H1 (cell line): ENCODE measurements around the gene CTNNA3. TPM values are rescaled to one million over a fixed set of nuclear protein-coding genes. Genes with fewer than 3 reads are reported as not detected.

ENCODE experiments used
- CTCF ChIA-PET: fragments of 300-600 bp; sonication (Branson Sonifier 250); formaldehyde crosslinking; loops from one replicate; lab custom pipeline; 2021; ENCODE audit not compliant: partially characterized antibody; lab: Charles Lee
- POLR2A ChIA-PET: fragments of 300-600 bp; sonication (Branson Sonifier 250); formaldehyde crosslinking; loops from one replicate; lab custom pipeline; 2021; ENCODE audit warnings: inconsistent platforms; ENCODE audit not compliant: partially characterized antibody; lab: Charles Lee
- DNase-seq, 2 experiments: peaks; one replicate each; pipeline versions ENCODE4 v3.0.0 to v3.0.0-alpha.2; 2010 to 2022; ENCODE audit warnings: low spot score in 2 of 2, low read depth in 1 of 2, mixed read lengths in 1 of 2
- FAIRE-seq: peaks from 2 replicates; lab custom pipeline; 2011; peaks lifted over from hg19 to GRCh38; lab: Jason Lieb, UNC
- H2AFZ ChIP-seq: 2 replicates; pipeline ENCODE4 v1.8.1; 2012; ENCODE audit warnings: low read length, inconsistent platforms
- H2AK5ac ChIP-seq: 2 replicates; pipeline ENCODE4 v1.6.1; 2013; ENCODE audit warnings: low read depth, low read length
- H2BK120ac ChIP-seq: replicated peaks from 2 replicates; pipeline ENCODE3; 2013; ENCODE audit warnings: low read depth, low read length, inconsistent platforms
- H2BK12ac ChIP-seq: 2 replicates; pipeline ENCODE4 v1.6.1; 2013; ENCODE audit warnings: low read depth, low read length
- H2BK15ac ChIP-seq: 2 replicates; pipeline ENCODE4 v1.6.1; 2013; ENCODE audit warnings: low read length
- H2BK20ac ChIP-seq: 2 replicates; pipeline ENCODE4 v1.6.1; 2013; ENCODE audit warnings: low read length
- H2BK5ac ChIP-seq: 2 replicates; pipeline ENCODE4 v1.6.1; 2013; ENCODE audit warnings: low read depth, low read length
- H3K14ac ChIP-seq: 2 replicates; pipeline ENCODE4 v1.6.1; 2013; ENCODE audit warnings: inconsistent platforms; ENCODE audit not compliant: insufficient read length
- H3K18ac ChIP-seq: 2 replicates; pipeline ENCODE4 v1.6.1; 2013; ENCODE audit warnings: low read length; ENCODE audit errors: extremely low read depth
- H3K23ac ChIP-seq: 2 replicates; pipeline ENCODE4 v1.6.1; 2013; ENCODE audit warnings: inconsistent platforms; ENCODE audit not compliant: insufficient read length
- H3K23me2 ChIP-seq: 2 replicates; pipeline ENCODE4 v1.6.1; 2013; ENCODE audit warnings: low read depth, low read length
- H3K27ac ChIP-seq: 2 replicates; pipeline ENCODE4 v1.6.1; 2011; ENCODE audit warnings: low read depth, low read length, inconsistent platforms
- H3K27me3 ChIP-seq, 4 experiments: replicated peaks in 1 of 4; 1 replicate in 1 of 4; 2 replicates in 3 of 4; pipeline versions ENCODE4 v1.6.1 to v1.8.1; 2011 to 2013; ENCODE audit warnings: low read length in 3 of 4, mild to moderate bottlenecking in 3 of 4, inconsistent platforms in 2 of 4, mixed read lengths in 2 of 4, moderate library complexity in 1 of 4; ENCODE audit not compliant: control insufficient read depth in 3 of 4, insufficient read depth in 3 of 4; ENCODE audit errors: extremely low read depth in 1 of 4
- H3K36me3 ChIP-seq, 4 experiments: 2 replicates each; pipeline versions ENCODE4 v1.6.1 to v1.8.1; 2011 to 2013; ENCODE audit warnings: mild to moderate bottlenecking in 4 of 4, low read length in 3 of 4, moderate library complexity in 2 of 4, control low read depth in 1 of 4, inconsistent platforms in 1 of 4; ENCODE audit not compliant: insufficient read depth in 4 of 4, control insufficient read depth in 2 of 4
- H3K4ac ChIP-seq: replicated peaks from 2 replicates; pipeline ENCODE3; 2013; ENCODE audit warnings: low read length, low read depth, mixed read lengths, inconsistent platforms; ENCODE audit not compliant: insufficient read length
- H3K4me1 ChIP-seq, 4 experiments: replicated peaks in 1 of 4; 1 replicate in 1 of 4; 2 replicates in 3 of 4; pipeline versions ENCODE4 v1.6.1 to v1.8.1; 2011 to 2013; ENCODE audit warnings: low read length in 3 of 4, inconsistent platforms in 2 of 4, mixed read lengths in 1 of 4; ENCODE audit not compliant: insufficient read depth in 4 of 4, control insufficient read depth in 3 of 4
- H3K4me2 ChIP-seq, 2 experiments: 2 replicates each; pipeline versions ENCODE4 v1.6.1 to v1.8.1; 2011 to 2013; ENCODE audit warnings: low read depth in 2 of 2, low read length in 2 of 2, control low read depth in 1 of 2, inconsistent platforms in 1 of 2, mild to moderate bottlenecking in 1 of 2; ENCODE audit not compliant: insufficient read depth in 1 of 2
- H3K4me3 ChIP-seq, 4 experiments: fragments of 200-600, 300-600 bp in 1 of 4; sonication (generic), shearing (Covaris generic), sonication (Bioruptor Twin) in 1 of 4; 2 replicates each; pipeline versions ENCODE4 v1.5.1 to v1.8.1; 2011 to 2016; ENCODE audit warnings: low read length in 4 of 4, low read depth in 3 of 4, control low read depth in 2 of 4, inconsistent platforms in 2 of 4, mild to moderate bottlenecking in 2 of 4, mixed read lengths in 1 of 4, moderate library complexity in 1 of 4; ENCODE audit not compliant: insufficient read depth in 2 of 4; ENCODE audit errors: extremely low read depth in 1 of 4
- H3K56ac ChIP-seq: replicated peaks from 2 replicates; pipeline ENCODE3; 2013; ENCODE audit warnings: low read depth, mild to moderate bottlenecking, mixed read lengths, low read length, inconsistent platforms; ENCODE audit not compliant: insufficient read length
- H3K79me1 ChIP-seq: 2 replicates; pipeline ENCODE4 v1.6.1; 2013; ENCODE audit warnings: low read depth, low read length, control low read depth
- H3K79me2 ChIP-seq, 2 experiments: 2 replicates each; pipeline versions ENCODE4 v1.6.1 to v1.8.1; 2012 to 2013; ENCODE audit warnings: low read length in 2 of 2, mild to moderate bottlenecking in 2 of 2, inconsistent platforms in 1 of 2; ENCODE audit not compliant: insufficient read depth in 2 of 2, control insufficient read depth in 1 of 2
- H3K9ac ChIP-seq, 4 experiments: replicated peaks in 1 of 4; 1 replicate in 1 of 4; 2 replicates in 3 of 4; pipeline versions ENCODE4 v1.6.1 to v1.8.1; 2011 to 2013; ENCODE audit warnings: low read depth in 3 of 4, low read length in 3 of 4, control low read depth in 2 of 4, mild to moderate bottlenecking in 2 of 4, moderate library complexity in 2 of 4, inconsistent platforms in 1 of 4; ENCODE audit errors: extremely low read depth in 1 of 4
- H3K9me3 ChIP-seq, 2 experiments: 2 replicates each; pipeline versions ENCODE4 v1.6.1 to v1.8.1; 2012 to 2013; ENCODE audit warnings: mild to moderate bottlenecking in 2 of 2, moderate library complexity in 2 of 2, control low read depth in 1 of 2, inconsistent platforms in 1 of 2, low read depth in 1 of 2, low read length in 1 of 2, mixed read lengths in 1 of 2; ENCODE audit not compliant: insufficient read depth in 2 of 2
- H4K20me1 ChIP-seq, 2 experiments: replicated peaks in 1 of 2; 2 replicates each; pipeline versions ENCODE3 to v1.8.1; 2011 to 2013; ENCODE audit warnings: inconsistent platforms in 2 of 2, low read length in 2 of 2, mild to moderate bottlenecking in 1 of 2; ENCODE audit not compliant: insufficient read depth in 2 of 2, control insufficient read depth in 1 of 2
- H4K5ac ChIP-seq: 2 replicates; pipeline ENCODE4 v1.6.1; 2013; ENCODE audit warnings: low read length, low read depth, mixed read lengths, inconsistent platforms; ENCODE audit not compliant: insufficient read length
- H4K8ac ChIP-seq: 2 replicates; pipeline ENCODE4 v1.8.0; 2013; ENCODE audit warnings: mild to moderate bottlenecking, moderate library complexity, low read length, inconsistent platforms; ENCODE audit not compliant: insufficient read depth; ENCODE audit errors: extremely low read depth
- H4K91ac ChIP-seq: replicated peaks from 2 replicates; pipeline ENCODE3; 2013; ENCODE audit warnings: low read length, mixed read lengths, inconsistent platforms; ENCODE audit not compliant: insufficient read length
- BACH1 ChIP-seq: IDR thresholded peaks from 2 replicates; pipeline ENCODE4 v1.6.1; 2012; ENCODE audit warnings: low read length, improper control_type of control experiment
- BCL11A ChIP-seq, 2 experiments: IDR thresholded peaks; one replicate each; pipeline ENCODE4 v1.6.1; 2011; ENCODE audit warnings: low read depth in 2 of 2, low read length in 2 of 2, mild to moderate bottlenecking in 2 of 2
- BRCA1 ChIP-seq: IDR thresholded peaks from 2 replicates; pipeline ENCODE4 v1.6.1; 2012; ENCODE audit warnings: low read depth, low read length, improper control_type of control experiment
- WGBS, 2 experiments: shearing (Covaris generic) in 1 of 2; methylation state at CpG; one replicate each; pipeline versions ENCODE4 v1.1.6 to v1.1.7; 2013 to 2015; ENCODE audit warnings: low lambda C conversion rate in 2 of 2, mixed read lengths in 2 of 2, inconsistent platforms in 1 of 2, low coverage in 1 of 2, missing lambda C conversion rate in 1 of 2; ENCODE audit not compliant: insufficient replicate concordance in 2 of 2, insufficient coverage in 1 of 2, insufficient read length in 1 of 2; ENCODE audit errors: extremely low coverage in 1 of 2, missing lambda C conversion rate in 1 of 2; 5-methylcytosine and 5-hydroxymethylcytosine counted together
- polyA plus RNA-seq, 7 experiments: library from polyadenylated mRNA; depleted of rRNA in 3 of 7; stranded (reverse) in 5 of 7; unstranded in 2 of 7; fragments of >200 nt in 5 of 7; fragments of 200-250 nt in 2 of 7; gene quantifications; 1 replicate in 5 of 7; 2 replicates in 1 of 7; 4 replicates in 1 of 7; pipeline versions ENCODE4 v1.2.1 to v1.2.3, GENCODE V29; 2011 to 2013; ENCODE audit warnings: missing spikeins in 2 of 7, mixed read lengths in 2 of 7
- total RNA-seq: library from RNA; stranded (reverse); fragmentation: NEBNext Ultra II Directional; extraction: Animal tissue kit (Norgen Biotek cat#: 25700); gene quantifications from 2 replicates; pipeline ENCODE4 v1.2.1, GENCODE V29; 2021
- TF ChIP-seq, protein P1 (sequence below), 3 experiments: IDR thresholded peaks; 1 replicate in 2 of 3; 2 replicates in 1 of 3; pipeline versions ENCODE4 v1.5.1 to v1.6.1; 2011; ENCODE audit warnings: low read length in 3 of 3, mild to moderate bottlenecking in 3 of 3, inconsistent platforms in 2 of 3, low read depth in 1 of 3, moderate library complexity in 1 of 3; ENCODE audit not compliant: insufficient read depth in 1 of 3; ENCODE audit errors: control extremely low read depth in 1 of 3
- TF ChIP-seq, protein P2 (sequence below): IDR thresholded peaks from 2 replicates; pipeline ENCODE4 v1.6.1; 2011; ENCODE audit warnings: low read depth, mild to moderate bottlenecking, low read length; ENCODE audit not compliant: insufficient read depth

CTNNA3 gene
- total and polyA plus RNA-seq, 2 of the 8 experiments (the other 6 are each of a cell fraction or from before 2014, with no cell fraction given), result 1.3 to 1.5 TPM

- Histone ChIP-seq H3K18ac (no peak overlapping the region), H3K14ac (no peak overlapping the region), H3K23ac (no peak overlapping the region), H2BK15ac (no peak overlapping the region), H3K4ac (no peak overlapping the region), H4K91ac (no peak overlapping the region), H3K4me3 (no peak overlapping the region), H2BK12ac (no peak overlapping the region), H3K4me1 (no peaks in the 10 kb centered on the region), H3K79me2 (no peaks in the 10 kb centered on the region), H4K20me1 (no peaks in the 10 kb centered on the region), H3K9me3 (no peaks in the 10 kb centered on the region), H3K23me2 (no peaks in the 10 kb centered on the region), H3K56ac (no peak overlapping the region), H3K9ac (no peak overlapping the region), H3K27ac (no peak overlapping the region), H3K27me3 (no peaks in the 10 kb centered on the region), H2AFZ (no peak overlapping the region), H2BK5ac (no peak overlapping the region), H2AK5ac (no peak overlapping the region), H4K5ac (no peak overlapping the region), H3K4me2 (no peak overlapping the region), H2BK20ac (no peak overlapping the region), H3K79me1 (no peaks in the 10 kb centered on the region), H2BK120ac (no peak overlapping the region), H4K8ac (no peak overlapping the region), H3K36me3 (no peaks in the 10 kb centered on the region)
- DNase-seq (no peak), FAIRE-seq (no peak)
- TF ChIP-seq, protein P1, sequence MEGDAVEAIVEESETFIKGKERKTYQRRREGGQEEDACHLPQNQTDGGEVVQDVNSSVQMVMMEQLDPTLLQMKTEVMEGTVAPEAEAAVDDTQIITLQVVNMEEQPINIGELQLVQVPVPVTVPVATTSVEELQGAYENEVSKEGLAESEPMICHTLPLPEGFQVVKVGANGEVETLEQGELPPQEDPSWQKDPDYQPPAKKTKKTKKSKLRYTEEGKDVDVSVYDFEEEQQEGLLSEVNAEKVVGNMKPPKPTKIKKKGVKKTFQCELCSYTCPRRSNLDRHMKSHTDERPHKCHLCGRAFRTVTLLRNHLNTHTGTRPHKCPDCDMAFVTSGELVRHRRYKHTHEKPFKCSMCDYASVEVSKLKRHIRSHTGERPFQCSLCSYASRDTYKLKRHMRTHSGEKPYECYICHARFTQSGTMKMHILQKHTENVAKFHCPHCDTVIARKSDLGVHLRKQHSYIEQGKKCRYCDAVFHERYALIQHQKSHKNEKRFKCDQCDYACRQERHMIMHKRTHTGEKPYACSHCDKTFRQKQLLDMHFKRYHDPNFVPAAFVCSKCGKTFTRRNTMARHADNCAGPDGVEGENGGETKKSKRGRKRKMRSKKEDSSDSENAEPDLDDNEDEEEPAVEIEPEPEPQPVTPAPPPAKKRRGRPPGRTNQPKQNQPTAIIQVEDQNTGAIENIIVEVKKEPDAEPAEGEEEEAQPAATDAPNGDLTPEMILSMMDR (IDR thresholded peaks at IDR 0.05; ENCODE audit: control extremely low read depth in 1 of 3, insufficient read depth in 1 of 3, low read depth in 1 of 3, low read length in 3 of 3), result no peak
- TF ChIP-seq BACH1, result no peak
- no peak for TF ChIP-seq BRCA1
- no peak for TF ChIP-seq BCL11A (IDR thresholded peaks at IDR 0.05; ENCODE audit: low read depth in 2 of 2, low read length in 2 of 2)
- TF ChIP-seq, protein P2, sequence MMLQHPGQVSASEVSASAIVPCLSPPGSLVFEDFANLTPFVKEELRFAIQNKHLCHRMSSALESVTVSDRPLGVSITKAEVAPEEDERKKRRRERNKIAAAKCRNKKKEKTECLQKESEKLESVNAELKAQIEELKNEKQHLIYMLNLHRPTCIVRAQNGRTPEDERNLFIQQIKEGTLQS, result no peak
- WGBS, 2 experiments, result 92% methylated on average over 1 of the region's 1 CpG; no CpG with 5 or more reads in 1 of the 2 experiments
- POLR2A ChIA-PET, result no interaction called here
- CTCF ChIA-PET, result no interaction called here
Observed at GRCh38 chr10:66223656-66224055, 1472.3 kb downstream of the CTNNA3 start.
